ENCODE measurements around the gene PROZ. TPM values are rescaled to one million over a fixed set of nuclear protein-coding genes. Genes with fewer than 3 reads are reported as not detected.

Gene PROZ
- total and polyA plus RNA-seq, 2 of the 13 experiments (the other 11 are each of a cell fraction or from before 2014, with no cell fraction given) = 5.6 to 22.5 TPM

DNA sequence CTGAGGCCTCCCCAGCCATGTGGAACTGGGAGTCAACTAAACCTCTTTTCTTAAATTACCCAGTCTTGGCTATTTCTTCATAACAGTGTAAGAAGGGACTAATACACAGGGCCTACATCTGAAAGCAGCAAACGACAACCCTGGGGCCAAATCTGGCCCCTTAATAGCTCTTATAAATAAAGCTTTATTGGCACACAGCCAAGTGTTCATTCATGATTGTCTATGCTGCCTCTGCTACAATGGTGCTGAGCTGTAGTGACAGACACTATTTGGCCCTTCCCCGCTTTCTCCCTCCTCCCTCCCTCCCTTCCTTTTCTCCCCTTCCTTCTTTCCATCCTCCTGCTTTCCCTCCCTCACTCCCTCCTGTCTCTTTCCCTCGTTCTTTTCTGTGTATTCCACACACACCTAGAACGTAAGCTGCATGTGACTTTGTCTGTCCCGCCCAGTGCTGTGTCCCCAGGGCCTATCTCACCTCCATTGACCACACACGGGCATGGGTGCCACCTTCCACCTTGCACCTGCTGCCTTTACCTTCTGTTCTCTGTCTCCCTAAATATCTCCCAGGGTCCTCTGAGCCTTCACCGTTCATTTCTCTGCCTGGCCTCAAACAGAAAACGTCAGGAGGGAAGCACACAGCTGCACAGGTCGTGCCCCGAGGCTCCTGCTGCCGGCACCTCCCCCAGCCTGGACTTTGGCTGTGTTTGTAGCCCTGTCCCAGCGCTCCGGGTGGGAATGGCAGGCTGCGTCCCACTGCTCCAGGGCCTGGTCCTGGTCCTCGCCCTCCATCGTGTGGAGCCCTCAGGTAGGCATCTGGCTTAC is at the start of gene PROZ (continued):
- TF ChIP-seq RCOR2 (CRISPR knock-in tag; IDR thresholded peaks at IDR 0.05) = no peak
- TF ChIP-seq, protein P1, sequence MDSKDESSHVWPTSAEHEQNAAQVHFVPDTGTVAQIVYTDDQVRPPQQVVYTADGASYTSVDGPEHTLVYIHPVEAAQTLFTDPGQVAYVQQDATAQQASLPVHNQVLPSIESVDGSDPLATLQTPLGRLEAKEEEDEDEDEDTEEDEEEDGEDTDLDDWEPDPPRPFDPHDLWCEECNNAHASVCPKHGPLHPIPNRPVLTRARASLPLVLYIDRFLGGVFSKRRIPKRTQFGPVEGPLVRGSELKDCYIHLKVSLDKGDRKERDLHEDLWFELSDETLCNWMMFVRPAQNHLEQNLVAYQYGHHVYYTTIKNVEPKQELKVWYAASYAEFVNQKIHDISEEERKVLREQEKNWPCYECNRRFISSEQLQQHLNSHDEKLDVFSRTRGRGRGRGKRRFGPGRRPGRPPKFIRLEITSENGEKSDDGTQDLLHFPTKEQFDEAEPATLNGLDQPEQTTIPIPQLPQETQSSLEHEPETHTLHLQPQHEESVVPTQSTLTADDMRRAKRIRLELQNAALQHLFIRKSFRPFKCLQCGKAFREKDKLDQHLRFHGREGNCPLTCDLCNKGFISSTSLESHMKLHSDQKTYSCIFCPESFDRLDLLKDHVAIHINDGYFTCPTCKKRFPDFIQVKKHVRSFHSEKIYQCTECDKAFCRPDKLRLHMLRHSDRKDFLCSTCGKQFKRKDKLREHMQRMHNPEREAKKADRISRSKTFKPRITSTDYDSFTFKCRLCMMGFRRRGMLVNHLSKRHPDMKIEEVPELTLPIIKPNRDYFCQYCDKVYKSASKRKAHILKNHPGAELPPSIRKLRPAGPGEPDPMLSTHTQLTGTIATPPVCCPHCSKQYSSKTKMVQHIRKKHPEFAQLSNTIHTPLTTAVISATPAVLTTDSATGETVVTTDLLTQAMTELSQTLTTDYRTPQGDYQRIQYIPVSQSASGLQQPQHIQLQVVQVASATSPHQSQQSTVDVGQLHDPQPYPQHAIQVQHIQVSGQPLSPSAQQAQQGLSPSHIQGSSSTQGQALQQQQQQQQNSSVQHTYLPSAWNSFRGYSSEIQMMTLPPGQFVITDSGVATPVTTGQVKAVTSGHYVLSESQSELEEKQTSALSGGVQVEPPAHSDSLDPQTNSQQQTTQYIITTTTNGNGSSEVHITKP (CRISPR knock-in tag; IDR thresholded peaks at IDR 0.05; ENCODE audit: low read depth) = peak; percentile 39; the same call in 1 of the 2 replicates
- no peak for TF ChIP-seq SATB2 (CRISPR knock-in tag; IDR thresholded peaks at IDR 0.05)
- TF ChIP-seq THYN1 (CRISPR knock-in tag; IDR thresholded peaks at IDR 0.05; ENCODE audit: borderline replicate concordance, low read depth) = no peak
- TF ChIP-seq ZNF83 (CRISPR knock-in tag; IDR thresholded peaks at IDR 0.05; ENCODE audit: borderline replicate concordance) = peak; percentile 58; the same call in 1 of the 2 replicates
- no peak for TF ChIP-seq ZNF160 (CRISPR knock-in tag; IDR thresholded peaks at IDR 0.05)
- TF ChIP-seq ZFAT (CRISPR knock-in tag; conservative IDR thresholded peaks at IDR 0.05) = no peak
- TF ChIP-seq, protein P2, sequence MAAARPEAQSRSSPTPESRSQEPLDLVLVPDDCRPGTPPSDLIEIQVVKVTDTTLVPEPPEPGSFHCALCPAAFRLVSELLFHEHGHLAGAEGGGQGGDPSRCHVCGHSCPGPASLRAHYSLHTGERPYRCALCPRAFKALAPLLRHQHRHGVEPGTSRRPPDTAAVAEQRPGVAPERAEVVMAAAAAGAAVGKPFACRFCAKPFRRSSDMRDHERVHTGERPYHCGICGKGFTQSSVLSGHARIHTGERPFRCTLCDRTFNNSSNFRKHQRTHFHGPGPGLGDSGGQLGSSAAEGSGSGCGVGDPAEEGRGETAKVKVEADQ (CRISPR knock-in tag; IDR thresholded peaks at IDR 0.05; ENCODE audit: borderline replicate concordance) = no peak
- TF ChIP-seq ZZZ3 (CRISPR knock-in tag; IDR thresholded peaks at IDR 0.05; ENCODE audit: borderline replicate concordance) = no peak
- no peak for TF ChIP-seq ZNF75D (CRISPR knock-in tag; IDR thresholded peaks at IDR 0.05; ENCODE audit: borderline replicate concordance)
- no peak for TF ChIP-seq ZFP36 (IDR thresholded peaks at IDR 0.05; ENCODE audit: borderline replicate concordance, low read depth, low read length, partially characterized antibody)
- TF ChIP-seq ZNF501 (CRISPR knock-in tag; IDR thresholded peaks at IDR 0.05) = 0 out of 2 replicates have a peak, but pooled peaks have one; percentile 21
- TF ChIP-seq, protein P3, sequence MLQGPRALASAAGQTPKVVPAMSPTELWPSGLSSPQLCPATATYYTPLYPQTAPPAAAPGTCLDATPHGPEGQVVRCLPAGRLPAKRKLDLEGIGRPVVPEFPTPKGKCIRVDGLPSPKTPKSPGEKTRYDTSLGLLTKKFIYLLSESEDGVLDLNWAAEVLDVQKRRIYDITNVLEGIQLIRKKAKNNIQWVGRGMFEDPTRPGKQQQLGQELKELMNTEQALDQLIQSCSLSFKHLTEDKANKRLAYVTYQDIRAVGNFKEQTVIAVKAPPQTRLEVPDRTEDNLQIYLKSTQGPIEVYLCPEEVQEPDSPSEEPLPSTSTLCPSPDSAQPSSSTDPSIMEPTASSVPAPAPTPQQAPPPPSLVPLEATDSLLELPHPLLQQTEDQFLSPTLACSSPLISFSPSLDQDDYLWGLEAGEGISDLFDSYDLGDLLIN (CRISPR knock-in tag; IDR thresholded peaks at IDR 0.05; ENCODE audit: borderline replicate concordance) = no peak
- no peak for TF ChIP-seq ZNF329 (CRISPR knock-in tag; IDR thresholded peaks at IDR 0.05; ENCODE audit: low read depth)
- no peak for TF ChIP-seq SRF (IDR thresholded peaks at IDR 0.05; ENCODE audit: low read depth, low read length)
- TF ChIP-seq, protein P4, sequence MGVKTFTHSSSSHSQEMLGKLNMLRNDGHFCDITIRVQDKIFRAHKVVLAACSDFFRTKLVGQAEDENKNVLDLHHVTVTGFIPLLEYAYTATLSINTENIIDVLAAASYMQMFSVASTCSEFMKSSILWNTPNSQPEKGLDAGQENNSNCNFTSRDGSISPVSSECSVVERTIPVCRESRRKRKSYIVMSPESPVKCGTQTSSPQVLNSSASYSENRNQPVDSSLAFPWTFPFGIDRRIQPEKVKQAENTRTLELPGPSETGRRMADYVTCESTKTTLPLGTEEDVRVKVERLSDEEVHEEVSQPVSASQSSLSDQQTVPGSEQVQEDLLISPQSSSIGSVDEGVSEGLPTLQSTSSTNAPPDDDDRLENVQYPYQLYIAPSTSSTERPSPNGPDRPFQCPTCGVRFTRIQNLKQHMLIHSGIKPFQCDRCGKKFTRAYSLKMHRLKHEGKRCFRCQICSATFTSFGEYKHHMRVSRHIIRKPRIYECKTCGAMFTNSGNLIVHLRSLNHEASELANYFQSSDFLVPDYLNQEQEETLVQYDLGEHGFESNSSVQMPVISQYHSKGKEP (CRISPR knock-in tag; IDR thresholded peaks at IDR 0.05) = no peak
- no peak for TF ChIP-seq ZNF570 (CRISPR knock-in tag; IDR thresholded peaks at IDR 0.05; ENCODE audit: borderline replicate concordance)
- TF ChIP-seq, protein P5, sequence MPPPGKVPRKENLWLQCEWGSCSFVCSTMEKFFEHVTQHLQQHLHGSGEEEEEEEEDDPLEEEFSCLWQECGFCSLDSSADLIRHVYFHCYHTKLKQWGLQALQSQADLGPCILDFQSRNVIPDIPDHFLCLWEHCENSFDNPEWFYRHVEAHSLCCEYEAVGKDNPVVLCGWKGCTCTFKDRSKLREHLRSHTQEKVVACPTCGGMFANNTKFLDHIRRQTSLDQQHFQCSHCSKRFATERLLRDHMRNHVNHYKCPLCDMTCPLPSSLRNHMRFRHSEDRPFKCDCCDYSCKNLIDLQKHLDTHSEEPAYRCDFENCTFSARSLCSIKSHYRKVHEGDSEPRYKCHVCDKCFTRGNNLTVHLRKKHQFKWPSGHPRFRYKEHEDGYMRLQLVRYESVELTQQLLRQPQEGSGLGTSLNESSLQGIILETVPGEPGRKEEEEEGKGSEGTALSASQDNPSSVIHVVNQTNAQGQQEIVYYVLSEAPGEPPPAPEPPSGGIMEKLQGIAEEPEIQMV (CRISPR knock-in tag; IDR thresholded peaks at IDR 0.05; ENCODE audit: low read depth) = no peak; the same call in 1 of the 2 replicates
- TF ChIP-seq TCF7 (IDR thresholded peaks at IDR 0.05; ENCODE audit: low read depth) = no peak

Data from HepG2 (cell line).